HepG2 (cell line): Measurements from ENCODE around the gene TMEM186. TPM values are rescaled to one million over a fixed set of nuclear protein-coding genes. Genes with fewer than 3 reads are reported as not detected.
"Not testable (repeated sequence)": the region's sequence is repeated elsewhere in the genome, so short reads cannot be mapped to it uniquely, and the experiment has no call there.

Source experiments
- ATAC-seq: fragments of 200-7000 bp; cut with Tn5 transposase; 3 replicates; pipeline ENCODE4 v1.9.1; 2020; ENCODE audit warnings: mild to moderate bottlenecking, moderate library complexity
- BruUV-seq: library from RNA; stranded (reverse); fragments of 400-500 nt; replicated peaks from 2 replicates; lab custom pipeline; 2021; lab: Mats Ljungman, UMichigan
- CTCF ChIA-PET: fragments of 300-600 bp; formaldehyde crosslinking; extraction: SDS; loops from one replicate; lab custom pipeline; 2021; ENCODE audit warnings: low total read pairs, inconsistent platforms, low intra/inter-chr PET ratio; lab: Yijun Ruan, JAX
- POLR2A ChIA-PET: fragments of 350-600 bp; sonication (Branson Sonifier 250); formaldehyde crosslinking; loops from one replicate; lab custom pipeline; 2020; ENCODE audit warnings: antibody characterized with exemption, inconsistent platforms; lab: Yijun Ruan, JAX
- DNase-seq: peaks from one replicate; pipeline ENCODE4 v3.0.0-alpha.2; 2015; ENCODE audit warnings: low spot score
- FAIRE-seq: peaks from 3 replicates; lab custom pipeline; 2011; peaks lifted over from hg19 to GRCh38; lab: Jason Lieb, UNC
- H2AFZ ChIP-seq: one replicate; pipeline ENCODE4 v1.6.1; 2011; ENCODE audit warnings: low read length, inconsistent platforms
- H3K27ac ChIP-seq: fragments of 300-600 bp; 3 replicates; pipeline ENCODE4 v1.8.0; 2011; ENCODE audit warnings: mixed run types, mild to moderate bottlenecking, mixed read lengths, low read length, inconsistent platforms; ENCODE audit not compliant: insufficient read depth; ENCODE audit errors: extremely low read length
- H3K27me3 ChIP-seq, 2 experiments: fragments of 200-600 bp in 1 of 2; 2 replicates in 1 of 2; 3 replicates in 1 of 2; pipeline versions ENCODE4 v1.6.0 to v1.8.0; 2011; ENCODE audit warnings: low read length in 2 of 2, mild to moderate bottlenecking in 2 of 2, moderate library complexity in 2 of 2, inconsistent platforms in 1 of 2; ENCODE audit not compliant: insufficient read depth in 2 of 2, control insufficient read depth in 1 of 2
- H3K36me3 ChIP-seq, 2 experiments: fragments of 200-600 bp in 1 of 2; replicated peaks in 1 of 2; 2 replicates in 1 of 2; 3 replicates in 1 of 2; pipeline versions ENCODE4 v1.5.1 to v1.8.0; 2011; ENCODE audit warnings: low read length in 2 of 2, inconsistent platforms in 1 of 2; ENCODE audit not compliant: insufficient read depth in 2 of 2, control insufficient read depth in 1 of 2
- H3K4me1 ChIP-seq: 2 replicates; pipeline ENCODE4 v1.5.1; 2012; ENCODE audit warnings: low read length, inconsistent platforms; ENCODE audit not compliant: insufficient read depth
- H3K4me2 ChIP-seq: 2 replicates; pipeline ENCODE4 v1.6.0; 2011; ENCODE audit warnings: low read depth, low read length, inconsistent platforms
- H3K4me3 ChIP-seq, 3 experiments: fragments of 200-600 bp in 1 of 3; sonication (generic), shearing (Covaris generic) in 1 of 3; replicated peaks in 1 of 3; 2 replicates each; pipeline ENCODE4 v1.5.1; 2011 to 2016; ENCODE audit warnings: low read length in 3 of 3, inconsistent platforms in 2 of 3, low read depth in 2 of 3, mild to moderate bottlenecking in 2 of 3, control low read depth in 1 of 3, mixed read lengths in 1 of 3; ENCODE audit not compliant: insufficient read depth in 1 of 3
- H3K79me2 ChIP-seq: one replicate; pipeline ENCODE4 v1.6.1; 2011; ENCODE audit warnings: low read length, inconsistent platforms; ENCODE audit not compliant: insufficient read depth
- H3K9ac ChIP-seq: 2 replicates; pipeline ENCODE4 v1.6.0; 2011; ENCODE audit warnings: mild to moderate bottlenecking, low read depth, low read length, inconsistent platforms; ENCODE audit not compliant: insufficient read depth
- H3K9me3 ChIP-seq: 2 replicates; pipeline ENCODE4 v1.5.1; 2012; ENCODE audit warnings: mild to moderate bottlenecking, low read length
- H4K20me1 ChIP-seq: 2 replicates; pipeline ENCODE4 v1.6.0; 2011; ENCODE audit warnings: inconsistent platforms, mild to moderate bottlenecking, low read length, moderate library complexity; ENCODE audit not compliant: insufficient read depth
- EHMT2 ChIP-seq: fragments of 200-600 bp; sonication (generic); IDR thresholded peaks from 2 replicates; pipeline ENCODE4 v1.7.0; 2017; ENCODE audit warnings: antibody characterized with exemption, low read depth, low read length, borderline replicate concordance
- FOSL2 ChIP-seq: sonication (generic); formaldehyde crosslinking; IDR thresholded peaks from 2 replicates; pipeline ENCODE4 v1.4.0; 2020; ENCODE audit warnings: missing genetic modification reagents
- RAD21 ChIP-seq: fragments of 450-650 bp; formaldehyde crosslinking; IDR thresholded peaks from 2 replicates; pipeline ENCODE4 v1.5.0; 2020; ENCODE audit warnings: mild to moderate bottlenecking
- RBFOX2 ChIP-seq: fragments of 200-400 bp; formaldehyde crosslinking; IDR thresholded peaks from 2 replicates; pipeline ENCODE4 v1.6.1; 2017; ENCODE audit warnings: low read depth, mild to moderate bottlenecking, low read length
- ZNF230 ChIP-seq: sonication (generic); formaldehyde crosslinking; IDR thresholded peaks from 2 replicates; pipeline ENCODE4 v1.4.0; 2020; ENCODE audit warnings: mild to moderate bottlenecking, missing genetic modification reagents
- WGBS: methylation state at CpG from one replicate; pipeline ENCODE4 v1.1.6; 2017; ENCODE audit warnings: low lambda C conversion rate; 5-methylcytosine and 5-hydroxymethylcytosine counted together
- in situ Hi-C: cut with HindIII; loops from 2 replicates; pipeline ENCODE4 v1.10.0; 2017; ENCODE audit warnings: low pct_unique_long_range_greater_than_20kb; ENCODE audit not compliant: extremely low pct_ligation_motif_present
- intact Hi-C: fragments of 100-400 bp; cut with micrococcal nuclease; formaldehyde crosslinking; loops from one replicate; pipeline ENCODE4 v1.10.0; 2022; ENCODE audit not compliant: unreplicated experiment
- polyA plus RNA-seq, 8 experiments: library from polyadenylated mRNA; depleted of rRNA in 3 of 8; stranded (reverse) in 7 of 8; unstranded in 1 of 8; fragments of >200 nt; fragmentation: Illumina TruSeq in 4 of 8; extraction: Trizol in 4 of 8; gene quantifications; 2 replicates each; pipeline versions ENCODE4 v1.2.1 to v1.2.3, GENCODE V29; 2011 to 2016; ENCODE audit warnings: low read depth in 4 of 8, missing spikeins in 1 of 8, mixed read lengths in 1 of 8; ENCODE audit not compliant: insufficient read depth in 1 of 8
- total RNA-seq, 5 experiments: library from RNA; depleted of rRNA; stranded (reverse); fragments of >200 nt; fragmentation: Illumina TruSeq; extraction: Trizol; gene quantifications; 2 replicates each; pipeline ENCODE4 v1.2.3, GENCODE V29; 2016; ENCODE audit warnings: low read depth in 1 of 5

Gene TMEM186
- total and polyA plus RNA-seq, 2 of the 13 experiments (the other 11 are each of a cell fraction or from before 2014, with no cell fraction given): 16.2 to 19.3 TPM

- H2AFZ ChIP-seq: no peak overlapping the region
- H3K9ac ChIP-seq: no peak overlapping the region
- FAIRE-seq: no peak
- intact Hi-C loops: no loop called here
- H3K79me2 ChIP-seq: peaks cover 51% of the 10 kb centered on the region
- no TSS peak for BruUV-seq
- H3K27ac ChIP-seq: no peak overlapping the region
- H3K4me1 ChIP-seq: peaks cover 22% of the 10 kb centered on the region
- no peak overlapping the region for H3K4me3 ChIP-seq
- no peak overlapping the region for H3K4me2 ChIP-seq
- TF ChIP-seq EHMT2 (no peak), RAD21 (0 out of 2 replicates have a peak, but pooled peaks have one; percentile 7), RBFOX2 (peak; percentile 35; the same call in 1 of the 2 replicates)
- ChIA-PET CTCF (no interaction called here), POLR2A (no interaction called here)
- DNase-seq: no peak
- no peaks in the 10 kb centered on the region for H3K9me3 ChIP-seq
- H3K27me3 ChIP-seq: no peaks in the 10 kb centered on the region
- in situ Hi-C loops: no loop called here
- WGBS: over 99% methylated on average over 6 of the region's 6 CpGs
- H4K20me1 ChIP-seq: peaks cover 10% of the 10 kb centered on the region; the same call in 1 of the 2 replicates
- peaks cover 45 to 83% of the 10 kb centered on the region in 2 experiments for H3K36me3 ChIP-seq
- ATAC-seq: no peak
Observed at GRCh38 chr16:8804313-8804712, 6.9 kb upstream of the TMEM186 start.

- H3K9me3 ChIP-seq, H3K27ac ChIP-seq, H3K4me2 ChIP-seq, intact Hi-C loops, H3K9ac ChIP-seq, CTCF ChIA-PET, H3K27me3 ChIP-seq, DNase-seq, H3K4me3 ChIP-seq, H2AFZ ChIP-seq, FAIRE-seq, ATAC-seq, BruUV-seq, in situ Hi-C loops: not testable (repeated sequence)
- Histone ChIP-seq H3K4me1 (peaks cover 27% of the 10 kb centered on the region), H3K36me3 (peaks cover 41 to 79% of the 10 kb centered on the region in 2 experiments), H4K20me1 (peaks cover 15% of the 10 kb centered on the region), H3K79me2 (peaks cover 57% of the 10 kb centered on the region)
- WGBS: 97% methylated on average over 12 of the region's 12 CpGs
- POLR2A ChIA-PET: interaction anchor here (0.7 kb wide), 1 partner anchor 47 kb away, joined by 3 read pairs; no protein-coding TSS in a partner anchor
- 0 out of 2 replicates have a peak, but pooled peaks have one; percentile 31 for TF ChIP-seq ZNF230
- peak; percentile 39 for TF ChIP-seq FOSL2 (CRISPR knock-in tag)
Observed at GRCh38 chr16:8803733-8804132, 6.3 kb upstream of the TMEM186 start.
